ENCODE data around the gene MAP3K7.

MAP3K7 gene

GRCh38 chr6:90596967-90597539, 10.2 kb upstream of the MAP3K7 start:
- Histone ChIP-seq H3K9me3 (ENCODE audit: low read length) (no peaks in the 10 kb centered on the region), H2AFZ (ENCODE audit: low read depth, low read length) (peak overlapping the region; percentile 39), H3K36me3 (ENCODE audit: insufficient read depth, low read length) (no peaks in the 10 kb centered on the region), H3K4me3 (ENCODE audit: low read length) (no peak overlapping the region), H3K4me1 (ENCODE audit: insufficient read depth, low read length) (peaks cover 44% of the 10 kb centered on the region), H3K27me3 (ENCODE audit: insufficient read depth, low read length) (no peaks in the 10 kb centered on the region)

GRCh38 chr6:90595854-90596253, 9.0 kb upstream of the MAP3K7 start:
- no peaks in the 10 kb centered on the region for H3K9me3 ChIP-seq (ENCODE audit: low read length)
- H3K36me3 ChIP-seq (ENCODE audit: insufficient read depth, low read length), result no peaks in the 10 kb centered on the region
- peaks cover 36% of the 10 kb centered on the region for H3K4me1 ChIP-seq (ENCODE audit: insufficient read depth, low read length)
- no peak overlapping the region for H3K4me3 ChIP-seq (ENCODE audit: low read length)
- no peaks in the 10 kb centered on the region for H3K27me3 ChIP-seq (ENCODE audit: insufficient read depth, low read length)
- no peak overlapping the region for H2AFZ ChIP-seq (ENCODE audit: low read depth, low read length)

GRCh38 chr6:90586546-90586835, 381 bp downstream of the MAP3K7 start:
- no peaks in the 10 kb centered on the region for H3K9me3 ChIP-seq (ENCODE audit: low read length)
- H3K4me3 ChIP-seq (ENCODE audit: low read length), result peak overlapping the region; percentile 64
- H2AFZ ChIP-seq (ENCODE audit: low read depth, low read length), result peak overlapping the region; percentile 65
- no peaks in the 10 kb centered on the region for H3K27me3 ChIP-seq (ENCODE audit: insufficient read depth, low read length)
- peaks cover 39% of the 10 kb centered on the region for H3K4me1 ChIP-seq (ENCODE audit: insufficient read depth, low read length)
- H3K36me3 ChIP-seq (ENCODE audit: insufficient read depth, low read length), result no peaks in the 10 kb centered on the region

- Histone ChIP-seq H2AFZ (ENCODE audit: low read depth, low read length) (no peak overlapping the region), H3K4me1 (ENCODE audit: insufficient read depth, low read length) (peaks cover 50% of the 10 kb centered on the region), H3K4me3 (ENCODE audit: low read length) (peak overlapping the region; percentile 85), H3K36me3 (ENCODE audit: insufficient read depth, low read length) (no peaks in the 10 kb centered on the region), H3K27me3 (ENCODE audit: insufficient read depth, low read length) (no peaks in the 10 kb centered on the region), H3K9me3 (ENCODE audit: low read length) (no peaks in the 10 kb centered on the region)
Measured at GRCh38 chr6:90584636-90585255, 2.1 kb downstream of the MAP3K7 start.

- Histone ChIP-seq H3K36me3 (ENCODE audit: insufficient read depth, low read length) (no peaks in the 10 kb centered on the region), H3K4me3 (ENCODE audit: low read length) (no peak overlapping the region), H3K27me3 (ENCODE audit: insufficient read depth, low read length) (no peaks in the 10 kb centered on the region), H3K4me1 (ENCODE audit: insufficient read depth, low read length) (peaks cover 50% of the 10 kb centered on the region), H3K9me3 (ENCODE audit: low read length) (no peaks in the 10 kb centered on the region), H2AFZ (ENCODE audit: low read depth, low read length) (no peak overlapping the region)
Measured at GRCh38 chr6:90583836-90584481, 2.9 kb downstream of the MAP3K7 start.

GRCh38 chr6:90583179-90583835, 3.6 kb downstream of the MAP3K7 start:
- H3K36me3 ChIP-seq (ENCODE audit: insufficient read depth, low read length), result no peaks in the 10 kb centered on the region
- no peaks in the 10 kb centered on the region for H3K27me3 ChIP-seq (ENCODE audit: insufficient read depth, low read length)
- H3K4me3 ChIP-seq (ENCODE audit: low read length), result no peak overlapping the region
- H3K9me3 ChIP-seq (ENCODE audit: low read length), result no peaks in the 10 kb centered on the region
- H3K4me1 ChIP-seq (ENCODE audit: insufficient read depth, low read length), result peaks cover 49% of the 10 kb centered on the region
- H2AFZ ChIP-seq (ENCODE audit: low read depth, low read length), result no peak overlapping the region

- no peaks in the 10 kb centered on the region for H3K9me3 ChIP-seq (ENCODE audit: low read length)
- H3K4me1 ChIP-seq (ENCODE audit: insufficient read depth, low read length), result peaks cover 40% of the 10 kb centered on the region
- peaks cover 5% of the 10 kb centered on the region for H3K36me3 ChIP-seq (ENCODE audit: insufficient read depth, low read length)
- no peak overlapping the region for H3K4me3 ChIP-seq (ENCODE audit: low read length)
- H3K27me3 ChIP-seq (ENCODE audit: insufficient read depth, low read length), result no peaks in the 10 kb centered on the region
- no peak overlapping the region for H2AFZ ChIP-seq (ENCODE audit: low read depth, low read length)
Measured at GRCh38 chr6:90581146-90581545, 5.7 kb downstream of the MAP3K7 start.

- no peaks in the 10 kb centered on the region for H3K9me3 ChIP-seq (ENCODE audit: low read length)
- H2AFZ ChIP-seq (ENCODE audit: low read depth, low read length), result no peak overlapping the region
- no peak overlapping the region for H3K4me3 ChIP-seq (ENCODE audit: low read length)
- peaks cover 12% of the 10 kb centered on the region for H3K36me3 ChIP-seq (ENCODE audit: insufficient read depth, low read length)
- H3K4me1 ChIP-seq (ENCODE audit: insufficient read depth, low read length), result peaks cover 22% of the 10 kb centered on the region
- H3K27me3 ChIP-seq (ENCODE audit: insufficient read depth, low read length), result no peaks in the 10 kb centered on the region
Measured at GRCh38 chr6:90578894-90579549, 7.8 kb downstream of the MAP3K7 start.

GRCh38 chr6:90575267-90575666, 11.6 kb downstream of the MAP3K7 start:
- Histone ChIP-seq H3K4me3 (ENCODE audit: low read length) (no peak overlapping the region), H3K9me3 (ENCODE audit: low read length) (no peaks in the 10 kb centered on the region), H2AFZ (ENCODE audit: low read depth, low read length) (no peak overlapping the region), H3K4me1 (ENCODE audit: insufficient read depth, low read length) (no peaks in the 10 kb centered on the region), H3K36me3 (ENCODE audit: insufficient read depth, low read length) (peaks cover 12% of the 10 kb centered on the region), H3K27me3 (ENCODE audit: insufficient read depth, low read length) (no peaks in the 10 kb centered on the region)

- no peak overlapping the region for H3K4me3 ChIP-seq (ENCODE audit: low read length)
- H3K9me3 ChIP-seq (ENCODE audit: low read length), result no peaks in the 10 kb centered on the region
- H3K27me3 ChIP-seq (ENCODE audit: insufficient read depth, low read length), result no peaks in the 10 kb centered on the region
- H2AFZ ChIP-seq (ENCODE audit: low read depth, low read length), result no peak overlapping the region
- H3K4me1 ChIP-seq (ENCODE audit: insufficient read depth, low read length), result no peaks in the 10 kb centered on the region
- peaks cover 12% of the 10 kb centered on the region for H3K36me3 ChIP-seq (ENCODE audit: insufficient read depth, low read length)
Measured at GRCh38 chr6:90574610-90575009, 12.3 kb downstream of the MAP3K7 start.

GRCh38 chr6:90573624-90574023, 13.2 kb downstream of the MAP3K7 start:
- Histone ChIP-seq H3K4me1 (ENCODE audit: insufficient read depth, low read length) (no peaks in the 10 kb centered on the region), H3K4me3 (ENCODE audit: low read length) (no peak overlapping the region), H3K27me3 (ENCODE audit: insufficient read depth, low read length) (no peaks in the 10 kb centered on the region), H2AFZ (ENCODE audit: low read depth, low read length) (no peak overlapping the region), H3K36me3 (ENCODE audit: insufficient read depth, low read length) (peaks cover 18% of the 10 kb centered on the region), H3K9me3 (ENCODE audit: low read length) (no peaks in the 10 kb centered on the region)

GRCh38 chr6:90572856-90573255, 14.0 kb downstream of the MAP3K7 start:
- H3K36me3 ChIP-seq (ENCODE audit: insufficient read depth, low read length), result peaks cover 26% of the 10 kb centered on the region
- H3K4me3 ChIP-seq (ENCODE audit: low read length), result no peak overlapping the region
- H3K4me1 ChIP-seq (ENCODE audit: insufficient read depth, low read length), result no peaks in the 10 kb centered on the region
- H2AFZ ChIP-seq (ENCODE audit: low read depth, low read length), result no peak overlapping the region
- H3K27me3 ChIP-seq (ENCODE audit: insufficient read depth, low read length), result no peaks in the 10 kb centered on the region
- H3K9me3 ChIP-seq (ENCODE audit: low read length), result peaks cover 2% of the 10 kb centered on the region

GRCh38 chr6:90569223-90569622, 17.6 kb downstream of the MAP3K7 start:
- H3K4me1 ChIP-seq (ENCODE audit: insufficient read depth, low read length), result no peaks in the 10 kb centered on the region
- H3K4me3 ChIP-seq (ENCODE audit: low read length), result no peak overlapping the region
- H2AFZ ChIP-seq (ENCODE audit: low read depth, low read length), result no peak overlapping the region
- H3K9me3 ChIP-seq (ENCODE audit: low read length), result peaks cover 2% of the 10 kb centered on the region
- H3K36me3 ChIP-seq (ENCODE audit: insufficient read depth, low read length), result peaks cover 16% of the 10 kb centered on the region
- no peaks in the 10 kb centered on the region for H3K27me3 ChIP-seq (ENCODE audit: insufficient read depth, low read length)
